GM19328 (cell line): Measurements from ENCODE around the gene ANKRD29.
"Not testable (repeated sequence)": the region's sequence is repeated elsewhere in the genome, so short reads cannot be mapped to it uniquely, and the experiment has no call there.

Source experiments
- ATAC-seq: cut with Tn5 transposase; IDR thresholded peaks from one replicate; pipeline ENCODE4 v1.9.1; 2021; ENCODE audit warnings: mild to moderate bottlenecking, moderate library complexity; ENCODE audit not compliant: unreplicated experiment

Gene ANKRD29

DNA sequence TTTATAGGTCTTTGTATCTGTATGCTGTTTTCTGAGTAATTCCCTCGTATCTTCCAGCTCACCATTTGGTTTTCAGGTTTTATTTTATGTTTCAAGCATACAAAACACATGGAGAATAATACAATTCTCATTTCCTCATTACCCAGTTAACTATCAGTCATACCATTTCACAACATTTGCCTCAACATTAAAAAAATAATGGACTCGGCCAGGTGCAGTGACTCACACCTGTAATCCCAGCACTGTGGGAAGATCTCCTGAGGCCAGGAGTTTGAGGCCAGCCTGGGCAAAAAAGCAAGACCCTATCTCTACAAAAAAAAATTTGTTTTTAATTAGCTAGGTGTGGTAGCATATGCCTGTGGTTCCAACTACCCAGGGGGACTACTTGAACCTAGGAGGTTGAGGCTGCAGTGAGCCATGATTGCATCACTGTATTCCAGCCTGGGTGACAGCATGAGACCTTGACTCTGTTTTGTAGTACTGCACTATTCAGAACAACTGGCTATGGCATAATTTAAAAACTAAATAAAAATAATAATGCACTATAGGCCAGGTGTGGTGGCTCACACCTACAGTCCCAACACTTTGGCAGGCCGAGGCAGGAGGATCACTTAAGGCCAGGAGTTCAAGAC, 96.7 kb downstream of the ANKRD29 start:
- ATAC-seq: no peak

DNA sequence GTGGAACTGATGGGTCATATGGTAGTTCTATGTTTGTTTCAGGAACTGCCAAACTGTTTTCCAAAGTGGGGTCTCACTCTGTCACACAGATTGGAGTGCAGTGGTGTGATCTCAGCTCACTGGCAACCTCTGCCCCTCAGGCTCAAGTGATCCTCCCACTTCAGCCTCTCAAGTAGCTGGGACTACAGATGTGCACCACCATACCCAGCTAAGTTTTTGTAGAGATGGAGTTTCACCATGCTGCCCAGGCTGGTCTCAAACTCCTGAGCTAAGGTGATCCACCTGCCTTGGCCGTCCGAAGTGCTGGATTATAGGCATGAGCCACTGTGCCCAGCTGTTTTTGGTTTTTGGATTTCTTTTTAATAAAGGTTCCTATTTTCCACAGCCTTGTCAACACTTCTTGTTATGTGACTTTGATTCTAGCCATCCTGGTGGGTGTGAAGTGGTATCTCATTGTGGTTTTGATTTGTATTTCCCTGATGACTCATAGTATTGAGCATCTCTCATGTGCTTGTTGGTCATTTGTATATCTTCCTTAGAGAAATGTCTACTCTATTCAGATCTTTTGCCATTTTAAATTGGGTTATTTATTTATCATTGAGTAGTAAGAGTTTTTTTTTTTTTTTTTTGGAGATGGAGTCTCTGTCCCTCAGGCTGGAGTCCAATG, 99.2 kb downstream of the ANKRD29 start:
- ATAC-seq: no peak

DNA sequence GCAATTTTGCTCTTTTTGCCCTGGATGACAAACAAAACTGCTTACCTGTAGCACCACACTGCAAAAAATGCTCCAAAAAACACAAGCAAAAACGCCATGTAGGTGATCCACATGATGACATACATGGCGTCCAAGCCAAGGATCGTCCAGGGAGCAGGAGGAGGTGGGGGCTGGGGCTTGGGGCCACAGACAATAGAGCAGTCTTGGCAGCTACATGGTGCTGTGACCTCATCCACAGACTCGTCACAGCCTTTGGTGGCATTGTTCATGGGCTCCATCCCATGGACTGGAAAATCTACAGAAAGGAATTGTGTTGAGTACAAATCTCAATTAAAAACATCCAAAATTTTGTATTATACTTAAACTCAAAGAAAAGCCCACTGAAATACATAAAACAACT, 102.5 kb downstream of the ANKRD29 start:
- ATAC-seq: no peak

DNA sequence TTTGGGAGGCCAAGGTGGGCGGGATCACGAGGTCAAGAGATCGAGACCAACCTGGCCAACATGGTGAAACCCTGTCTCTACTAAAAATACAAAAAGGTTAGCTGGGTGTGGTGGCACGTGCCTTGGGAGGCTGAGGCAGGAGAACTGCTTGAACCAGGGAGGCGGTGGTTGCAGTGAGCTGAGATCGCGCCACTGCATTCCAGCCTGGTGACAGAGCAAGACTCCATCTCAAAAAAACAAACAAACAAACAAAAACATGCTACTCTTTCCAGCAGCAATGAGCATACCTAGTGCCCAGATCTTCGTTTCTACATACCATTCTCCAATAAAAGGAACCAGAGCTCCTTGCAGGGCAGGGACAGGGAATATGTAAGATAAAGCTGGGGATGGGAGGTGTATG, 105.2 kb downstream of the ANKRD29 start:
- ATAC-seq: not testable (repeated sequence)

DNA sequence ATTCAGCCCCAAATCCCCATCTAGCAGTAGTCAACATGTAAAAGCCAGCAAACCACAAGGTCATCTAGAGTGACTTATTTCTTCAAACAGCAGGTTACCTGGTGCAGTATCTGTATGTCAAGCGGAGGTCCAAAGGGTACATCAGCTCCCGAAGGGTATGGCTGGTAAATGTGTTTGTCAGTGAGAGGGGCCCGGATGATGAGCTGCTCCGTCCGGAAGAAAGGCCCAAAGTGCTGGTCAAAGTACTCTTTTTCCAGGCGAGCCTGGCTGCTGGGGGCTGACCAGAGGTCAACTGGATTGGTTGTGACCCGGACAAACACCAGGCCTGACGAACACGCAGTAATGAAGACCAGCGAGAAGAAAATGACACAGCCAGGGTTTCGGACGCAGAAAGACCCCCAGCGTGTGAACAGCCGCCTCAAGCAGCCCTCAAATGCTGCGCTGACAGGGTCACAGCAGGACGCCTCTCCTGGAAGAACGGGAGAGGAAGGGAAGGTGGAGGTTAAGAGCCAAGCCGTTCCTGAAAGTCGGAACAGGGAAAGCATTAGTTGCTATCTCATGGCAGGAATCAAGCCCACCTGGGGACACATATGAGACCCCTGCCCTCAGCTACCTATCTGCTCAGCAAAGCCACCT, 106.4 kb downstream of the ANKRD29 start:
- ATAC-seq: no peak

DNA sequence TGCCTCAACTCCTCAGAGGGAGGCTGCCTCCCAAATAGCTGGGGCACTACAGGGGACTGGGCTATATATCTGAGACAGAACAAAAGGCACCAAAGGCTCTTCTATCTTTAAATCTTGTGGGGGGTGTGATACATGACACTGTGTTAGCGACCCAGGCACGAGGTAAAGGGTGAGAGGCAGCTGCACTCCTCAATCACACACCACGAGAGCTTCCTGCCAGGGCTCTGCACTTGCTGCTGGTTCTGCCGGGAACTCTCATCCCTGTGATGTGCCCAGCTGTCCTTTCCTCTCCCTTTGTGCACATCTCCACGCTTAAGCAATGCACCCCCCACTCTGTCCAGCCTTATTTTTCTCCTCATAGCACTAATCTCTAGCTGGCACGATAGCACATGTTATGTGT, 108.8 kb downstream of the ANKRD29 start:
- no peak for ATAC-seq

DNA sequence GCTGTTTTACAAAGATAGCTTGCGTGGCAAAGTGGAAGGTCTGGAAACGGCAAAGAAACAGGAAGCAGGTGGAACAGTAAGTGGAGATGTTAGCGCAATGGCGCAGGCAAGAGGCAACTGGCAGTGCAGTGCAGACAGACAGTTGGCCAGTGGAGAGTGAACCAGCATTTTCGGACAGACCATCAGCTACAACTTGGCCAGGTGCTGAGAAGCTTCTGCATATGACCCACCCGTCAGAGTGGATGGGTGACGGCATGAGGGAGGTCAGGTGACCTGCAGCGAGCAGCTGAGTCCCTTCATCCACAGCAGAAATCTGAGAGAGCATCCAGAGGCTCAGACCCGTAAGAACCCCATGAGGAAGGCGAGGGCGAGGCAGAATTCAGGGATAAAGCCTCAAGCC, 110.2 kb downstream of the ANKRD29 start:
- no peak for ATAC-seq

DNA sequence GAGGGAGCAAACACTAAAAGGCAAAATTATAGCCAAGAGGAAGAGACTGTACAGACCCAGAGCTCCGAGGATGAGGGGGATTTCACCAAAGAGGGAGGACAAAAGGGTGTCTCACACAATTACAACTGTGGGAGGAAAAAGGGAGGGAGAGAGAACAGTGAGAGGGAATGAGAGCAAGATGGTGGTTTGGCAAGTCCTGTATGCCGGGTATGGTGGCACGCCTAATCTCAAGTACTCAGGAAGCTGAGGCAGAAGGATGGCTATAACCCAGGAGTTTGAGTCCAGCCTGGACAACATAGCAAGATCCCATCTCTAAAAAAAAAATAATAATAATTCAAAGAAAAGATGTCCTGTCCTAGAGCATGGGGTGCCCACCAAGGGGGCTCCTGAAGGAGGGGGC, 110.7 kb downstream of the ANKRD29 start:
- ATAC-seq: no peak

DNA sequence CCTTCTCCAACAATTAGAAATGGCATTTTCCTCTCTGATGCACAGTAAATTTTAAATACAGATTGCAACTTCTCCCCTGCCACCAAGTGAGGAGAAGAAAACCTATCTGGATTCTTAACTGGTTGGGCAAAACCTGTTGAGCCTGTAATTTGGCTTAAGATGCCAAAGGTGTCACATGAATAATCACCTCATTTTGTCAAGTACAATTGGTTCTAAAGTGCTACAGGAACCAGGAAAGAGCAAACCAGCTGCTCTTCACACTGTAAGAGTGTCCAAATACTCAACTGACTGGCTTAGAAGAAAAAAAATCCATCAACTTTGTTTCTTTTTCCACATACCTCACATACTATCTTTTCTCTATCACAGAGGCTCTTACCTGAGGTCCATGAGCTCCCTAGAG, 111.8 kb downstream of the ANKRD29 start:
- ATAC-seq: no peak
